HEK293T (cell line): Measurements from ENCODE around the gene HCFC2.

Source experiments
- ELF4 ChIP-seq: fragments of 450-650 bp; IDR thresholded peaks from 2 replicates; pipeline ENCODE4 v1.6.1; 2017; ENCODE audit warnings: antibody characterized with exemption
- FOXA1 ChIP-seq: fragments of 450-650 bp; IDR thresholded peaks from 2 replicates; pipeline ENCODE4 v1.6.1; 2016; ENCODE audit warnings: mild to moderate bottlenecking
- FOXM1 ChIP-seq: fragments of 450-650 bp; IDR thresholded peaks from 2 replicates; pipeline ENCODE4 v1.6.1; 2017; ENCODE audit warnings: mild to moderate bottlenecking, borderline replicate concordance
- SUZ12 ChIP-seq: fragments of 450-650 bp; IDR thresholded peaks from 2 replicates; pipeline ENCODE4 v1.6.1; 2016; ENCODE audit warnings: mild to moderate bottlenecking
- TARDBP ChIP-seq: fragments of 450-650 bp; IDR thresholded peaks from 2 replicates; pipeline ENCODE4 v1.6.1; 2016

DNA sequence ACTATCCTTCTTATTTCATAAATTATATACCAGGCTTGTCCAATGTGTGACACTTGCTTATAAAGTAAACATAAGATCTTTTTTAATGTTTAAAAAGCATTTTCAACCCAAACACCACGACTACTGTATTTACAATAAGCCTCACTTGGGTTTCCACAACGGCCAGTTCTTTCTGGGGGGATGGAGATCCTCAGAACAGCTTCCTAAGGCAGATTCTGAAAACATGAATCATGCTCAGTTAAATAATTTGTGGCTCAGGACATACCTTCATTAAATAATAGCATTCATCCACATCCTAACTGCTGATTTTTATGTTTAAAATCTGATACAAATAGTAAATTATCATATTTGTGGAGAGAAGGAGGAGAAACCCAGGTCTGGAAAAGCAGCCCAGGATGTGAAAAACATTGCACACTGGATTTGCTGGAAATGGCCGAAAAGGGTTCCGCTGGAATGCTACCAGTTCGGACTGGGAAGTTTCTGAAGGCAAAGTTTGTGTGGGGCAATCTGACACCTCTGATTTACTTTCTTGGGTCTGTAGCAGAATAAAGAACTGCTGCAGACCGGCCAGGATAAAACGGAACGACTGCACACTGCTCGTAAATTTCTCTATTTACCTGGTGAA, 14.9 kb upstream of the HCFC2 start:
- TF ChIP-seq FOXM1 (no peak), TARDBP (no peak), FOXA1 (no peak), SUZ12 (no peak), ELF4 (no peak)
